ENCODE data around the gene ADD2.

- TF ChIP-seq CTCF (conservative IDR thresholded peaks at IDR 0.05; ENCODE audit: low read depth, low read length): no peak
- TF ChIP-seq EZH2 (IDR thresholded peaks at IDR 0.05; ENCODE audit: borderline replicate concordance, low read depth, low read length, poor library complexity, severe bottlenecking): no peak
Measured at GRCh38 chr2:70705160-70705850, 62.7 kb downstream of the ADD2 start.
